HepG2 (cell line): ENCODE data around the gene MICOS13. TPM values are rescaled to one million over a fixed set of nuclear protein-coding genes. Genes with fewer than 3 reads are reported as not detected.
A peak's percentile ranks its signal among the peaks of the same experiment; 100 is the strongest.

ENCODE experiments used
- ATAC-seq: fragments of 200-7000 bp; cut with Tn5 transposase; 3 replicates; pipeline ENCODE4 v1.9.1; 2020; ENCODE audit warnings: mild to moderate bottlenecking, moderate library complexity
- BruUV-seq: library from RNA; stranded (reverse); fragments of 400-500 nt; replicated peaks from 2 replicates; lab custom pipeline; 2021; lab: Mats Ljungman, UMichigan
- CTCF ChIA-PET: fragments of 300-600 bp; formaldehyde crosslinking; extraction: SDS; loops from one replicate; lab custom pipeline; 2021; ENCODE audit warnings: low total read pairs, inconsistent platforms, low intra/inter-chr PET ratio; lab: Yijun Ruan, JAX
- POLR2A ChIA-PET: fragments of 350-600 bp; sonication (Branson Sonifier 250); formaldehyde crosslinking; loops from one replicate; lab custom pipeline; 2020; ENCODE audit warnings: antibody characterized with exemption, inconsistent platforms; lab: Yijun Ruan, JAX
- DNase-seq: peaks from one replicate; pipeline ENCODE4 v3.0.0-alpha.2; 2015; ENCODE audit warnings: low spot score
- FAIRE-seq: peaks from 3 replicates; lab custom pipeline; 2011; peaks lifted over from hg19 to GRCh38; lab: Jason Lieb, UNC
- H2AFZ ChIP-seq: one replicate; pipeline ENCODE4 v1.6.1; 2011; ENCODE audit warnings: low read length, inconsistent platforms
- H3K27ac ChIP-seq: fragments of 300-600 bp; 3 replicates; pipeline ENCODE4 v1.8.0; 2011; ENCODE audit warnings: mixed run types, mild to moderate bottlenecking, mixed read lengths, low read length, inconsistent platforms; ENCODE audit not compliant: insufficient read depth; ENCODE audit errors: extremely low read length
- H3K27me3 ChIP-seq, 2 experiments: fragments of 200-600 bp in 1 of 2; 2 replicates in 1 of 2; 3 replicates in 1 of 2; pipeline versions ENCODE4 v1.6.0 to v1.8.0; 2011; ENCODE audit warnings: low read length in 2 of 2, mild to moderate bottlenecking in 2 of 2, moderate library complexity in 2 of 2, inconsistent platforms in 1 of 2; ENCODE audit not compliant: insufficient read depth in 2 of 2, control insufficient read depth in 1 of 2
- H3K36me3 ChIP-seq, 2 experiments: fragments of 200-600 bp in 1 of 2; replicated peaks in 1 of 2; 2 replicates in 1 of 2; 3 replicates in 1 of 2; pipeline versions ENCODE4 v1.5.1 to v1.8.0; 2011; ENCODE audit warnings: low read length in 2 of 2, inconsistent platforms in 1 of 2; ENCODE audit not compliant: insufficient read depth in 2 of 2, control insufficient read depth in 1 of 2
- H3K4me1 ChIP-seq: 2 replicates; pipeline ENCODE4 v1.5.1; 2012; ENCODE audit warnings: low read length, inconsistent platforms; ENCODE audit not compliant: insufficient read depth
- H3K4me2 ChIP-seq: 2 replicates; pipeline ENCODE4 v1.6.0; 2011; ENCODE audit warnings: low read depth, low read length, inconsistent platforms
- H3K4me3 ChIP-seq, 3 experiments: fragments of 200-600 bp in 1 of 3; sonication (generic), shearing (Covaris generic) in 1 of 3; replicated peaks in 1 of 3; 2 replicates each; pipeline ENCODE4 v1.5.1; 2011 to 2016; ENCODE audit warnings: low read length in 3 of 3, inconsistent platforms in 2 of 3, low read depth in 2 of 3, mild to moderate bottlenecking in 2 of 3, control low read depth in 1 of 3, mixed read lengths in 1 of 3; ENCODE audit not compliant: insufficient read depth in 1 of 3
- H3K79me2 ChIP-seq: one replicate; pipeline ENCODE4 v1.6.1; 2011; ENCODE audit warnings: low read length, inconsistent platforms; ENCODE audit not compliant: insufficient read depth
- H3K9ac ChIP-seq: 2 replicates; pipeline ENCODE4 v1.6.0; 2011; ENCODE audit warnings: mild to moderate bottlenecking, low read depth, low read length, inconsistent platforms; ENCODE audit not compliant: insufficient read depth
- H3K9me3 ChIP-seq: 2 replicates; pipeline ENCODE4 v1.5.1; 2012; ENCODE audit warnings: mild to moderate bottlenecking, low read length
- H4K20me1 ChIP-seq: 2 replicates; pipeline ENCODE4 v1.6.0; 2011; ENCODE audit warnings: inconsistent platforms, mild to moderate bottlenecking, low read length, moderate library complexity; ENCODE audit not compliant: insufficient read depth
- AGO2 ChIP-seq: fragments of 200-400 bp; formaldehyde crosslinking; optimal IDR thresholded peaks from 2 replicates; pipeline ENCODE3; 2017; ENCODE audit warnings: mild to moderate bottlenecking, low read depth, low read length, moderate library complexity
- HOXA5 ChIP-seq: sonication (generic); formaldehyde crosslinking; IDR thresholded peaks from 2 replicates; pipeline ENCODE4 v1.4.0; 2020; ENCODE audit warnings: missing genetic modification reagents
- MZF1 ChIP-seq: sonication (generic); formaldehyde crosslinking; IDR thresholded peaks from 2 replicates; pipeline ENCODE4 v1.8.1; 2023; ENCODE audit warnings: mild to moderate bottlenecking, missing genetic modification reagents, borderline replicate concordance
- RBFOX2 ChIP-seq: fragments of 200-400 bp; formaldehyde crosslinking; IDR thresholded peaks from 2 replicates; pipeline ENCODE4 v1.6.1; 2017; ENCODE audit warnings: low read depth, mild to moderate bottlenecking, low read length
- ZNF570 ChIP-seq: sonication (generic); formaldehyde crosslinking; IDR thresholded peaks from 2 replicates; pipeline ENCODE4 v1.4.0; 2020; ENCODE audit warnings: mild to moderate bottlenecking, missing genetic modification reagents, borderline replicate concordance
- ZNF670 ChIP-seq: sonication (generic); formaldehyde crosslinking; IDR thresholded peaks from 2 replicates; pipeline ENCODE4 v1.8.0; 2022; ENCODE audit warnings: mild to moderate bottlenecking, missing genetic modification reagents, borderline replicate concordance
- WGBS: methylation state at CpG from one replicate; pipeline ENCODE4 v1.1.6; 2017; ENCODE audit warnings: low lambda C conversion rate; 5-methylcytosine and 5-hydroxymethylcytosine counted together
- in situ Hi-C: cut with HindIII; loops from 2 replicates; pipeline ENCODE4 v1.10.0; 2017; ENCODE audit warnings: low pct_unique_long_range_greater_than_20kb; ENCODE audit not compliant: extremely low pct_ligation_motif_present
- intact Hi-C: fragments of 100-400 bp; cut with micrococcal nuclease; formaldehyde crosslinking; loops from one replicate; pipeline ENCODE4 v1.10.0; 2022; ENCODE audit not compliant: unreplicated experiment
- polyA plus RNA-seq, 8 experiments: library from polyadenylated mRNA; depleted of rRNA in 3 of 8; stranded (reverse) in 7 of 8; unstranded in 1 of 8; fragments of >200 nt; fragmentation: Illumina TruSeq in 4 of 8; extraction: Trizol in 4 of 8; gene quantifications; 2 replicates each; pipeline versions ENCODE4 v1.2.1 to v1.2.3, GENCODE V29; 2011 to 2016; ENCODE audit warnings: low read depth in 4 of 8, missing spikeins in 1 of 8, mixed read lengths in 1 of 8; ENCODE audit not compliant: insufficient read depth in 1 of 8
- total RNA-seq, 5 experiments: library from RNA; depleted of rRNA; stranded (reverse); fragments of >200 nt; fragmentation: Illumina TruSeq; extraction: Trizol; gene quantifications; 2 replicates each; pipeline ENCODE4 v1.2.3, GENCODE V29; 2016; ENCODE audit warnings: low read depth in 1 of 5

Gene MICOS13
- total and polyA plus RNA-seq, 2 of the 13 experiments (the other 11 are each of a cell fraction or from before 2014, with no cell fraction given) = 28.8 to 35.4 TPM

GRCh38 chr19:5711713-5712161 is 31.4 kb upstream of the MICOS13 start:
- TF ChIP-seq RBFOX2 = peak; percentile 55; the same call in 1 of the 2 replicates
- TF ChIP-seq AGO2 = peak; percentile 82
- TF ChIP-seq ZNF670 (CRISPR knock-in tag) = no peak
- Histone ChIP-seq H2AFZ (no peak overlapping the region), H3K4me1 (peaks cover 19% of the 10 kb centered on the region), H3K27me3 (no peaks in the 10 kb centered on the region), H3K4me2 (no peak overlapping the region), H3K79me2 (peaks cover 18% of the 10 kb centered on the region), H3K27ac (no peak overlapping the region), H3K9me3 (no peaks in the 10 kb centered on the region), H4K20me1 (peaks cover 15% of the 10 kb centered on the region; the same call in 1 of the 2 replicates), H3K4me3 (no peak overlapping the region), H3K9ac (no peak overlapping the region), H3K36me3 (peaks cover 41 to 73% of the 10 kb centered on the region in 2 experiments)
- ATAC-seq (no peak), FAIRE-seq (no peak), DNase-seq (no peak)
- POLR2A ChIA-PET = interaction anchor here (0.6 to 3.4 kb wide), 3 partner anchors 8 to 43 kb away, joined by 3 to 13 read pairs (median 6); partner anchors contain the start of genes CATSPERD, LONP1 and RPL36
- in situ Hi-C loops (no loop called here), intact Hi-C loops (no loop called here)
- CTCF ChIA-PET = no interaction called here
- BruUV-seq = no TSS peak
- 93% methylated on average over 19 of the region's 25 CpGs for WGBS

DNA sequence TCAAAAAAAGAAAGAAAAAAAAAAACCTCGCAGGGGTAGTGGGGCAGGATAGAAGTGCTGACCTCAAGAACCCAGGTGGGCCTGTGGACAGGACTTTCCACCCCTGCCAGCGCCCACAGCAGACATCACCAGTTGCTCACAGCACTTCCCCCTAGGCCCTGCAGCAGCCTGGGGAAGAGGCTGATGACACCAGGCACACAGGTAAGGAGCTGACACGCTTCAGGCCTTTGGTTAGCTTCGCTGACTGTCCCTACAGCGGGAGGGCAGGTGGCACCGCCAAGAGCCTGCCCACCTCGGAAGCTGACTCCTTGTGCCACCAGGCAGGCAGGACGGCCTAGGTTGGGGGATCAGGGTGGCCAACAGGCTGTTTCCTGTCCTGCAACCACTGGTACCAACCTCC is 30.7 kb upstream of the MICOS13 start:
- no peak overlapping the region for H3K27ac ChIP-seq
- in situ Hi-C loops (no loop called here), intact Hi-C loops (no loop called here)
- H3K9ac ChIP-seq = no peak overlapping the region
- H3K9me3 ChIP-seq = no peaks in the 10 kb centered on the region
- no peak overlapping the region for H3K4me2 ChIP-seq
- H3K4me3 ChIP-seq = no peak overlapping the region
- peaks cover 15% of the 10 kb centered on the region; the same call in 1 of the 2 replicates for H4K20me1 ChIP-seq
- POLR2A ChIA-PET = interaction anchor here (0.6 to 1.6 kb wide), 2 partner anchors 9 to 42 kb away, joined by 3 to 6 read pairs; partner anchors contain the start of genes CATSPERD and LONP1
- no peak for TF ChIP-seq HOXA5
- TF ChIP-seq MZF1 = no peak
- TF ChIP-seq ZNF570 = no peak
- no peaks in the 10 kb centered on the region for H3K27me3 ChIP-seq
- no peak overlapping the region for H2AFZ ChIP-seq
- no TSS peak for BruUV-seq
- CTCF ChIA-PET = no interaction called here
- 97% methylated on average over 6 of the region's 8 CpGs for WGBS
- FAIRE-seq (no peak), ATAC-seq (no peak), DNase-seq (no peak)
- H3K79me2 ChIP-seq = peaks cover 13% of the 10 kb centered on the region
- peaks cover 41 to 76% of the 10 kb centered on the region in 2 experiments for H3K36me3 ChIP-seq
- H3K4me1 ChIP-seq = peaks cover 14% of the 10 kb centered on the region
